Smooth muscle cell of the umbilical artery (primary cell): ENCODE results near the gene ETS2. TPM values are rescaled to one million over a fixed set of nuclear protein-coding genes. Genes with fewer than 3 reads are reported as not detected.

Experiments used
- total RNA-seq: library from RNA; depleted of rRNA; stranded (reverse); fragments of >200 nt; gene quantifications from 2 replicates; pipeline ENCODE4 v1.2.3, GENCODE V29; 2014

ETS2 gene
- 21.1 and 28.1 TPM in 2 replicates for total RNA-seq

GRCh38 chr21:38805328-38806152 is at the start of gene ETS2:
Gene ETS2 (plus strand): TSS chr21:38805929. CDS start chr21:38810035, 4,106 bp downstream.

